Muscle layer of colon (tissue), 2 donors: ENCODE measurements around the gene UCMA.

Experiments used
- H3K27ac ChIP-seq: one replicate; pipeline ENCODE4 v1.7.0; 2013; ENCODE audit warnings: low read depth, mild to moderate bottlenecking, low read length, moderate library complexity
- H3K27me3 ChIP-seq, 2 donors: one replicate each; pipeline ENCODE4 v1.7.0; 2013; ENCODE audit warnings: low read length in 2 of 2, mild to moderate bottlenecking in 2 of 2; ENCODE audit not compliant: insufficient read depth in 2 of 2, control insufficient read depth in 1 of 2
- H3K36me3 ChIP-seq: one replicate; pipeline ENCODE4 v1.7.0; 2013; ENCODE audit warnings: mild to moderate bottlenecking, low read length; ENCODE audit not compliant: insufficient read depth
- H3K4me1 ChIP-seq: one replicate; pipeline ENCODE4 v1.7.0; 2013; ENCODE audit warnings: mild to moderate bottlenecking, low read length; ENCODE audit not compliant: insufficient read depth
- H3K4me3 ChIP-seq, 2 donors: one replicate each; pipeline ENCODE4 v1.7.0; 2013; ENCODE audit warnings: low read length in 2 of 2, low read depth in 1 of 2, mild to moderate bottlenecking in 1 of 2, moderate library complexity in 1 of 2
- H3K9ac ChIP-seq: one replicate; pipeline ENCODE4 v1.7.0; 2013; ENCODE audit warnings: low read length
- H3K9me3 ChIP-seq: one replicate; pipeline ENCODE4 v1.7.0; 2013; ENCODE audit warnings: mild to moderate bottlenecking, low read length
- donor health status: abdominal sarcoma.
- donor health status: Adenocarcinoma of cecum.

Gene UCMA

GRCh38 chr10:13184730-13185514, 49.3 kb downstream of the UCMA start:
- H3K9ac ChIP-seq = no peak overlapping the region

GRCh38 chr10:13184276-13184675, 49.9 kb downstream of the UCMA start:
- no peaks in the 10 kb centered on the region for H3K36me3 ChIP-seq

More at GRCh38 chr10:13184730-13185514, 49.3 kb downstream of the UCMA start:
- no peaks in the 10 kb centered on the region for H3K27me3 ChIP-seq
- H3K4me3 ChIP-seq = no peak overlapping the region
- H3K36me3 ChIP-seq = no peaks in the 10 kb centered on the region
- peaks cover 10% of the 10 kb centered on the region for H3K4me1 ChIP-seq
- H3K27ac ChIP-seq = no peak overlapping the region
- H3K9me3 ChIP-seq = no peaks in the 10 kb centered on the region

GRCh38 chr10:13183625-13184024, 50.5 kb downstream of the UCMA start:
- H3K27ac ChIP-seq = no peak overlapping the region
- no peaks in the 10 kb centered on the region for H3K9me3 ChIP-seq
- peaks cover 10% of the 10 kb centered on the region for H3K4me1 ChIP-seq
- no peaks in the 10 kb centered on the region for H3K27me3 ChIP-seq
- no peak overlapping the region for H3K4me3 ChIP-seq
- H3K36me3 ChIP-seq = no peaks in the 10 kb centered on the region
- H3K9ac ChIP-seq = no peak overlapping the region

More at GRCh38 chr10:13184276-13184675, 49.9 kb downstream of the UCMA start:
- Histone ChIP-seq H3K9me3 (no peaks in the 10 kb centered on the region), H3K27ac (no peak overlapping the region), H3K4me1 (peaks cover 10% of the 10 kb centered on the region), H3K4me3 (no peak overlapping the region), H3K9ac (no peak overlapping the region), H3K27me3 (no peaks in the 10 kb centered on the region)

GRCh38 chr10:13182424-13182823, 51.8 kb downstream of the UCMA start:
- no peaks in the 10 kb centered on the region for H3K9me3 ChIP-seq
- H3K36me3 ChIP-seq = no peaks in the 10 kb centered on the region
- H3K4me3 ChIP-seq = no peak overlapping the region
- H3K4me1 ChIP-seq = peaks cover 10% of the 10 kb centered on the region
- no peaks in the 10 kb centered on the region for H3K27me3 ChIP-seq
- no peak overlapping the region for H3K9ac ChIP-seq
- no peak overlapping the region for H3K27ac ChIP-seq

GRCh38 chr10:13180788-13181187, 53.4 kb downstream of the UCMA start:
- H3K4me3 ChIP-seq = no peak overlapping the region
- no peak overlapping the region for H3K27ac ChIP-seq
- no peaks in the 10 kb centered on the region for H3K9me3 ChIP-seq
- H3K27me3 ChIP-seq = no peaks in the 10 kb centered on the region
- peaks cover 10% of the 10 kb centered on the region for H3K4me1 ChIP-seq
- no peaks in the 10 kb centered on the region for H3K36me3 ChIP-seq
- H3K9ac ChIP-seq = no peak overlapping the region

GRCh38 chr10:13173616-13174015, 60.6 kb downstream of the UCMA start:
- Histone ChIP-seq H3K9ac (no peak overlapping the region), H3K4me1 (no peaks in the 10 kb centered on the region), H3K27me3 (no peaks in the 10 kb centered on the region), H3K9me3 (no peaks in the 10 kb centered on the region), H3K27ac (no peak overlapping the region), H3K36me3 (no peaks in the 10 kb centered on the region), H3K4me3 (no peak overlapping the region)
